Measurements from ENCODE around the gene HIVEP2.
A peak's percentile ranks its signal among the peaks of the same experiment; 100 is the strongest.

HIVEP2 gene

DNA sequence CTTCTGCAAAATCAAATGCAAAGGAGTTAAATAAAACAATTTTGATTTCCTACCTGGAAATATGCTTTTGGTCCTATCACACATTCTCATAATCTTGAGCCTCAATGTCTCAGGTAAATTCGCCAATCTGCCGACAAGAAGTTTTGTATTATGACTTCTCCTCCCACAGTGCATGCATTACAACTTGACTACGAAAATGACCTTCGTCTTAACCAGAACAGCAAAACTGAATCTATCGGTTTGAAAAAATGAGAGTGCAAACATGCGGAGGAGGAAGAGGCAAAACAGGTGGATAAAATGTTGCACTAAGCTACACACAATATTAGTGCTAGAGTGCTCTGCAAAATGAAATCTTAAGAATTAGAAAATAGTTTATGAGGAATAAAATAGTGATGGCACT is 43.4 kb downstream of the HIVEP2 start:
- Histone ChIP-seq H3K27me3 (no peaks in the 10 kb centered on the region), H4K20me1 (peaks cover 0 to 9% (median 0%) of the 10 kb centered on the region in 11 experiments; a peak in 5 of 22 replicates), H3K4me2 (peak overlapping the region in 6 of 11 experiments; percentile 66 to 83 (median 80); a peak in 8 of 22 replicates), H3K4me3 (no peak overlapping the region), H3K36me3 (peaks cover 0 to 32% (median 12%) of the 10 kb centered on the region in 11 experiments; a peak in 13 of 22 replicates), H3K9ac (no peak overlapping the region), H3K4me1 (peaks cover 23 to 52% (median 37%) of the 10 kb centered on the region in 10 experiments), H3K9me3 (replicated peaks in 1 of 11) (peaks cover 0 to 15% (median 7%) of the 10 kb centered on the region in 11 experiments; a peak in 11 of 22 replicates), H3K27ac (peak overlapping the region in 4 of 11 experiments; percentile 24 to 90 (median 80); a peak in 6 of 22 replicates)
- TF ChIP-seq Cebpa-rat (IDR thresholded peaks at IDR 0.05) = no peak

DNA sequence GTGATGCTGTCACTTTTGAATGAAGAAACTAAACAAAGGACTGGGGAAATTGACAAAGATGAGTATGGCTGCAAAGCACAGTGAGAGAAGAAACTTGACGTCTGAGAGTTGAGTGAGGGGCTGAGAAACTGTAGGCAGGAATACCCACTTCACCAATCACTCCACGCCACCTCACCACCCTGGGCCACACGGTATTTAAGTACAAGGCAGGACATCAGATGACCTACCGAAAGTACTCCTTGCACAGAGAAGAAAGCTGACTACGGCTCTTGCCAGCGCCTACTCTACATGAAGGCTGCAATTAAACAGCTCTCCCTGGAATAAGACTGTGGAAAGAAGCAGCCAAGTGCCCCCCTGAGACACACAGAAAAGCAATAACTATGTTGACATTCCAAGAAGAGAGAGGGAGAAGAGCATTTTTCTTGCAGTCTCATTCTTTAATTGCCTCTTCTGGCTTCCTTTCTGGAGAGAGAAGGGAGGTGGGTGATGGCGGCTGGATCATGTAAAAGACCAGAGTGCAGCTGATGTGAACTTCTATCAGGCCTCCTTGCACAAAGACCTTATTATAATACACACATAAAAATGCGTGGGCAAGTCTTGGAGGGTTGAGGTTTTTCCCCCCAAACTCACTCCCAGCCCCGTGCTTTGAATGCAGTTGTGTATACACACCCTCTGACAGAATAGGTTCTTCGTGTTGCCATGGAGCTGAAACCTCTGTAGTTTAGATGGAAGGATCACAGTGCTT is 44.6 kb downstream of the HIVEP2 start:
- H3K27ac ChIP-seq = peak overlapping the region in 4 of 11 experiments; percentile 23 to 30 (median 27); a peak in 3 of 22 replicates
- H3K36me3 ChIP-seq = peaks cover 0 to 35% (median 12%) of the 10 kb centered on the region in 11 experiments; a peak in 13 of 22 replicates
- peak overlapping the region in 2 of 11 experiments; percentile 2 to 24; a peak in 3 of 22 replicates for H3K4me2 ChIP-seq
- no peak for TF ChIP-seq Cebpa-rat (IDR thresholded peaks at IDR 0.05)
- H3K27me3 ChIP-seq = no peaks in the 10 kb centered on the region
- H3K4me3 ChIP-seq = no peak overlapping the region
- peaks cover 23 to 52% (median 37%) of the 10 kb centered on the region in 10 experiments for H3K4me1 ChIP-seq
- H3K9ac ChIP-seq = no peak overlapping the region
- peaks cover 0 to 9% (median 0%) of the 10 kb centered on the region in 11 experiments; a peak in 5 of 22 replicates for H4K20me1 ChIP-seq
- H3K9me3 ChIP-seq (replicated peaks in 1 of 11) = peaks cover 0 to 15% (median 4%) of the 10 kb centered on the region in 11 experiments; a peak in 7 of 22 replicates

DNA sequence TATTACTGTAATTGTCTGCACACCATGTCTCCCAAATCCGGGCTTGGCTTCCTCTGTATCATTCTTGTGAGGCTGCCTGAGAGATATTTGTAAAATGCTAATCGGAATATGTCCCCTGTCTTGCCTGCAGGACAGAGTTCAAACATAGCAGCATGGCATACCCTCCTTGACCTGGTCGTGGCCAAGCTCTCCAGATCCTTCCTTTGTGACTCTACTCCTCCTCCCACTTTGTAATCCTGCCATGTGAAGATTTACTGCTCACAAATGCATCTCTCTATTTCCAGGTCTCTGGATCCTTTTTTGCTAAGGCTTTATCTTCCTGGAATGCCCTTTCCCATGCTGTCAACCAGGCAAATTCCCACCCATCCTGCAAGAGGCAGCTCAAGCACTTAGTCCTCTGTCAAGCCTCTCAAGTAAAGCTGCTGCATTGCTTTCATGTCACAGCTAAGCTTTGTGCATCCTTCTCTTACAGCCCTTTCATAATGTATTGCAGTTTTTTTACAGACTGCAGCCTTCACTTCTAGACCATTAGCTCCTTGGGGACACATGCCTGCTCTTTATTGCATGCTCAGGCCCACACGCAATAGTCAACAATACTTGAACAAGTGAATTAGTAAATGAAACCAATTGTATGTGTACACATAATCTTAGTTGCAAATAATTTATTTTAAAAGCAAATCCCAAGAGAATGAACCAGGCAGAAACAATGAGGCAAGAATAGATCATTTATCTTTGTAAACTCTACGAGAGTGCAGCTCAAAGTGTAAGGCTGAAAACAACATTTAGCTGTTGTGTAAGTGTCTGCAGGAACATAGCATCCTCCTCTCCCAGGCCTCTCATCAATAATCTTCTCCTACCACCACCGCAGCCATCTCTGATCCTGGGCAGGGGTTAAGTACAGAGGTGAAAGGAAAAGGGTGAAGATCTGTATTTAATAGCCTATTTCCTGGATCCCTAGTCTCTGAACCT is 45.8 kb downstream of the HIVEP2 start:
- H3K4me1 ChIP-seq = peaks cover 23 to 48% (median 35%) of the 10 kb centered on the region in 10 experiments
- no peak overlapping the region for H3K9ac ChIP-seq
- H4K20me1 ChIP-seq = peaks cover 0 to 9% (median 0%) of the 10 kb centered on the region in 11 experiments; a peak in 5 of 22 replicates
- peaks cover 0 to 37% (median 12%) of the 10 kb centered on the region in 11 experiments; a peak in 13 of 22 replicates for H3K36me3 ChIP-seq
- no peak overlapping the region for H3K4me3 ChIP-seq
- no peak overlapping the region for H3K27ac ChIP-seq
- peaks cover 0 to 15% (median 4%) of the 10 kb centered on the region in 11 experiments; a peak in 6 of 22 replicates for H3K9me3 ChIP-seq (replicated peaks in 1 of 11)
- peak overlapping the region in 2 of 11 experiments; percentile 6 to 7; a peak in 1 of 22 replicates for H3K4me2 ChIP-seq
- TF ChIP-seq Cebpa-rat (IDR thresholded peaks at IDR 0.05) = no peak
- H3K27me3 ChIP-seq = no peaks in the 10 kb centered on the region

DNA sequence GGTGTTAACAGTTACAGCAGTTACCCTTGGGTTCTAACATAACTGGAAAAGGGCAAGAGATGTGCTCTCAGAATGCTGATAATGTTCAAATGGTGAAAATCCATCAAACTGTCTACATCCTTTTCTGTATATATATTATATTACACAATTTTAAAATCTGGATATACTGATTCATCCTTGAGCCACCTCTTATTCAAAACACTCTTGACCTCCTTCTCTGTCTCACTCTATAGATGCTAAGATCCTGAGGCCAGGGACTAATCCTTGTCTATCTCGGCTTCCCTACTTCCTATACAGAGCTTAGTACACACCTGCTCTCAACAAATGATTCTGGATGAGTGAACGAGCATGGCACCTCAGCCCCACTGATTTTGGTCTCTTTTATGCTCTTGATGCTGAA is 47.3 kb downstream of the HIVEP2 start:
- H3K4me1 ChIP-seq = peaks cover 9 to 32% (median 21%) of the 10 kb centered on the region in 10 experiments
- H3K4me3 ChIP-seq = no peak overlapping the region
- H3K9me3 ChIP-seq (replicated peaks in 1 of 11) = peaks cover 0 to 15% (median 4%) of the 10 kb centered on the region in 11 experiments; a peak in 6 of 22 replicates
- peaks cover 0 to 37% (median 12%) of the 10 kb centered on the region in 11 experiments; a peak in 13 of 22 replicates for H3K36me3 ChIP-seq
- no peaks in the 10 kb centered on the region for H3K27me3 ChIP-seq
- no peak overlapping the region for H3K9ac ChIP-seq
- peaks cover 0 to 16% (median 0%) of the 10 kb centered on the region in 11 experiments; a peak in 6 of 22 replicates for H4K20me1 ChIP-seq
- no peak for TF ChIP-seq Cebpa-rat (IDR thresholded peaks at IDR 0.05)
- H3K4me2 ChIP-seq = no peak overlapping the region
- H3K27ac ChIP-seq = no peak overlapping the region

DNA sequence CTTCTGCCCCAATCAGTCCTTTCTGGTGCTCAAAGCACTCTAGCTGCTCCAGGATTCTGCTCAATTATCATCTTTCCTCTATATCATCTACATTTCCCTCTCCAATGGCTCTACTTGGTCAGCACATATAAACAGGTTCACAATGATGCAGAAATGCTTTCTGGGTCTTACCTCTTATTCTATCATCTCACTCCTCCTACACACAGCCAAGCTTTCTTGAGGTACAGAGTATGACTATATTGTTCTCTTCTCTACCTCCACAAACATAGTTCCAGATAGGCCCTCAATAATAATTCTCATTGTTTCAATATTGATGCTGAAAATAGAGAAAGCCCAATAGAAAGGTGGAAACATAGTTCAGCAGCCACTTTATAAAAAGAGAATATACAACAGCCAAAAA is 48.2 kb downstream of the HIVEP2 start:
- H4K20me1 ChIP-seq = peaks cover 0 to 23% (median 0%) of the 10 kb centered on the region in 11 experiments; a peak in 6 of 22 replicates
- H3K9me3 ChIP-seq (replicated peaks in 1 of 11) = peaks cover 0 to 15% (median 4%) of the 10 kb centered on the region in 11 experiments; a peak in 6 of 22 replicates

DNA sequence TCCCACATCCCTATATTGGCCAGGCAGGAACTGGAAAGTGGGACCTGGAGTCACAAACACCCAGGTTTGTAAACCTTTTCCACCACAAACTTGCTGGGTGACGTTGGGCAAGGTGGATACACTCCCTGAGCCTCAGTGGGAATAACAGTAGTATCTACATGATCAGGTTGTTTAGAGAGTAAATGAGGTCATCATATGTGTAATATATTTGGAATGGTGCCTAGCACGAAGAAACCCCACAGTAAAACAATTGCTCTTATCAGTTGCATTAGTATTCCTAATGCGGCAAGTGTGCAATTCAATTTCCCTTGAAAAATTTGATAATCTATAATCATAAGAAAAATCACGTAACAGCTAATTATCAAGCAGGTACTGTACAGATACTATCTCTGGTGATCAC is 51.9 kb downstream of the HIVEP2 start:
- no peak for TF ChIP-seq Cebpa-rat (IDR thresholded peaks at IDR 0.05)

More for the DNA sequence above, 48.2 kb downstream of the HIVEP2 start:
- Histone ChIP-seq H3K4me1 (peaks cover 0 to 23% (median 14%) of the 10 kb centered on the region in 10 experiments; a peak in 15 of 20 replicates), H3K4me2 (no peak overlapping the region), H3K36me3 (peaks cover 0 to 37% (median 12%) of the 10 kb centered on the region in 11 experiments; a peak in 13 of 22 replicates), H3K27ac (no peak overlapping the region), H3K4me3 (no peak overlapping the region), H3K9ac (no peak overlapping the region), H3K27me3 (no peaks in the 10 kb centered on the region)
- TF ChIP-seq Cebpa-rat (IDR thresholded peaks at IDR 0.05) = no peak

DNA sequence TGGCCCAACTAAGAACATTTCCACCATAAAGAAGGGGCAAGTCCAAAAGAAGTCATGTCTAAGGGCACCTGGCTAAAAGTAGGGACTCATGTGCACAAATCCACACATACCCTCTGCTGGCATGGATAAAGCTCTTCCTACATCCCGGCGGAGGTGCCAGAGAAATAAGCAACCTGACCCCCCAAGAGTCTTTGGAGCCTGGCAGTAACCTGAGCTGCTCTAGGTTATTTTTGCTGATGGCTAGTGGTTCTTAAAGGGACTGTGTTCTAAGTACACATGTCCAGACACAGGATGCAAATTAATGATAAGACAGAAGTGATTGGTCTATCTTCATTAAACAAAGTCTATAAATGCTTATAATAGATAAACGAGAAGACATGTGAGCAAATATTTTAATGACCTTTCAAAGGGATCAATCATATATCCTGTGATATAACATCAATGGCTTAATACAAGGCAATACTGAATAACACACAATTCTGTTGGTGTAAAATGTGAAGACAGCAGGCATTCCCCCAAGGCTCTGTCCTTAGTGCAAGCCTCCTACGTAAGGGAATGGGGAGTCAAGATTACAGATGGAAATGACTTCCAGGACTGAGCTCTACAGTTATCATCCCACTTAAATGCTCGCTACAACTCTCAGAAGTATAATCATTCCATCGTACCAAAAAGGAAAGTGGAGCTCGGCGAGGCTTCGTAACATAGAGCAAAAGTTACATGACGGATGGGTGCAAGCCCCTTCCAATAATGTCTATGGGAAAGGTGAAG is 52.5 kb downstream of the HIVEP2 start:
- H3K9me3 ChIP-seq (replicated peaks in 1 of 11) = peaks cover 0 to 12% (median 0%) of the 10 kb centered on the region in 11 experiments; a peak in 4 of 22 replicates
- no peak overlapping the region for H3K4me3 ChIP-seq
- H3K9ac ChIP-seq = no peak overlapping the region
- no peak overlapping the region for H3K4me2 ChIP-seq
- H4K20me1 ChIP-seq = peaks cover 0 to 24% (median 0%) of the 10 kb centered on the region in 11 experiments; a peak in 5 of 22 replicates
- no peak overlapping the region for H3K27ac ChIP-seq
- H3K27me3 ChIP-seq = no peaks in the 10 kb centered on the region
- H3K36me3 ChIP-seq = peaks cover 0 to 21% (median 8%) of the 10 kb centered on the region in 11 experiments; a peak in 7 of 22 replicates
- H3K4me1 ChIP-seq = peaks cover 0 to 10% (median 4%) of the 10 kb centered on the region in 10 experiments; a peak in 11 of 20 replicates
- no peak for TF ChIP-seq Cebpa-rat (IDR thresholded peaks at IDR 0.05)

More for the DNA sequence above, 51.9 kb downstream of the HIVEP2 start:
- Histone ChIP-seq H3K4me1 (peaks cover 0 to 4% (median 0%) of the 10 kb centered on the region in 10 experiments; a peak in 4 of 20 replicates), H3K36me3 (peaks cover 0 to 28% (median 9%) of the 10 kb centered on the region in 11 experiments; a peak in 8 of 22 replicates), H3K4me2 (no peak overlapping the region), H3K27me3 (no peaks in the 10 kb centered on the region), H3K4me3 (no peak overlapping the region), H3K9ac (no peak overlapping the region), H3K9me3 (replicated peaks in 1 of 11) (peaks cover 0 to 12% (median 4%) of the 10 kb centered on the region in 11 experiments; a peak in 5 of 22 replicates), H3K27ac (no peak overlapping the region), H4K20me1 (peaks cover 0 to 24% (median 0%) of the 10 kb centered on the region in 11 experiments; a peak in 5 of 22 replicates)

Measured in BLaER1 treated with 17β-estradiol and CSF1 and Interleukin-3, amounts not matched to agents 10 nM and 100 nM (cell line).